K562 (cell line): ENCODE measurements around the gene PYGM. TPM values are rescaled to one million over a fixed set of nuclear protein-coding genes. Genes with fewer than 3 reads are reported as not detected.
A peak's percentile ranks its signal among the peaks of the same experiment; 100 is the strongest.

Experiments used
- ATAC-seq: fragments of 200-7000 bp; cut with Tn5 transposase; 3 replicates; pipeline ENCODE4 v1.9.1; 2020; ENCODE audit warnings: moderate library complexity
- BruUV-seq: library from RNA; stranded (reverse); fragments of 400-500 nt; replicated peaks from 2 replicates; lab custom pipeline; 2021; lab: Mats Ljungman, UMichigan
- CTCF ChIA-PET: fragments of 300-600 bp; formaldehyde crosslinking; extraction: SDS; loops from one replicate; lab custom pipeline; 2021; ENCODE audit warnings: low intra/inter-chr PET ratio; lab: Yijun Ruan, JAX
- POLR2A ChIA-PET: fragments of 300-600, 350-650 bp; sonication (Branson Sonifier 250); formaldehyde crosslinking; extraction: SDS; loops from one replicate; lab custom pipeline; 2021; ENCODE audit warnings: antibody characterized with exemption, inconsistent platforms; lab: Yijun Ruan, JAX
- DNase-seq, 4 experiments: peaks; one replicate each; pipeline versions ENCODE4 v3.0.0 to v3.0.0-alpha.2; 2011 to 2018; ENCODE audit warnings: low spot score in 3 of 4, mixed read lengths in 3 of 4; ENCODE audit errors: extremely low read depth in 1 of 4
- FAIRE-seq: peaks from 2 replicates; lab custom pipeline; 2011; peaks lifted over from hg19 to GRCh38; lab: Jason Lieb, UNC
- H2AFZ ChIP-seq: 2 replicates; pipeline ENCODE4 v1.6.0; 2011; ENCODE audit warnings: low read depth, low read length, control low read depth, inconsistent platforms
- H3K27ac ChIP-seq: fragments of 200-600 bp; 3 replicates; pipeline ENCODE4 v1.8.0; 2011; ENCODE audit warnings: low read depth, mild to moderate bottlenecking, control low read depth, inconsistent platforms, low read length, moderate library complexity, mixed read lengths; ENCODE audit errors: extremely low read depth
- H3K27me3 ChIP-seq, 2 experiments: fragments of 300-600 bp in 1 of 2; 2 replicates in 1 of 2; 3 replicates in 1 of 2; pipeline versions ENCODE4 v1.6.0 to v1.8.0; 2011; ENCODE audit warnings: inconsistent platforms in 2 of 2, low read length in 2 of 2, mild to moderate bottlenecking in 1 of 2, mixed read lengths in 1 of 2, moderate library complexity in 1 of 2; ENCODE audit not compliant: control insufficient read depth in 2 of 2, insufficient read depth in 2 of 2
- H3K36me3 ChIP-seq: fragments of 300-600 bp; 3 replicates; pipeline ENCODE4 v1.8.0; 2011; ENCODE audit warnings: mild to moderate bottlenecking, low read length, inconsistent platforms; ENCODE audit not compliant: control insufficient read depth, insufficient read depth
- H3K4me1 ChIP-seq, 2 experiments: fragments of 200-600 bp in 1 of 2; replicated peaks in 1 of 2; 2 replicates in 1 of 2; 3 replicates in 1 of 2; pipeline versions ENCODE4 v1.5.1 to v1.8.0; 2011; ENCODE audit warnings: inconsistent platforms in 2 of 2, low read length in 2 of 2, mild to moderate bottlenecking in 1 of 2, mixed read lengths in 1 of 2, moderate library complexity in 1 of 2; ENCODE audit not compliant: control insufficient read depth in 2 of 2, insufficient read depth in 2 of 2
- H3K4me2 ChIP-seq: 2 replicates; pipeline ENCODE4 v1.6.1; 2011; ENCODE audit warnings: low read length, control low read depth, inconsistent platforms, mixed read lengths; ENCODE audit not compliant: insufficient read depth
- H3K4me3 ChIP-seq: fragments of 200-600 bp; sonication (generic), shearing (Covaris generic); 2 replicates; pipeline ENCODE4 v1.5.1; 2016; ENCODE audit warnings: control low read depth, inconsistent platforms
- H3K79me2 ChIP-seq: fragments of 200-600 bp; 3 replicates; pipeline ENCODE4 v1.8.0; 2011; ENCODE audit warnings: low read length, inconsistent platforms; ENCODE audit not compliant: control insufficient read depth, insufficient read depth
- H3K9ac ChIP-seq, 2 experiments: 2 replicates each; pipeline versions ENCODE4 v1.6.0 to v1.6.1; 2011; ENCODE audit warnings: low read depth in 2 of 2, low read length in 2 of 2, control low read depth in 1 of 2, inconsistent platforms in 1 of 2, mild to moderate bottlenecking in 1 of 2, mixed read lengths in 1 of 2; ENCODE audit not compliant: insufficient read depth in 1 of 2
- H3K9me1 ChIP-seq: one replicate; pipeline ENCODE4 v1.6.0; 2011; ENCODE audit warnings: inconsistent platforms, mild to moderate bottlenecking, low read length, moderate library complexity; ENCODE audit not compliant: control insufficient read depth, insufficient read depth
- H3K9me3 ChIP-seq: replicated peaks from 2 replicates; pipeline ENCODE4 v1.5.1; 2011; ENCODE audit warnings: low read depth, low read length, inconsistent platforms; ENCODE audit not compliant: control insufficient read depth, insufficient read depth
- H4K20me1 ChIP-seq: replicated peaks from 2 replicates; pipeline ENCODE4 v1.6.1; 2011; ENCODE audit warnings: low read length, inconsistent platforms, mixed read lengths; ENCODE audit not compliant: control insufficient read depth, insufficient read depth
- CCNT2 ChIP-seq: IDR thresholded peaks from 2 replicates; pipeline ENCODE4 v1.6.1; 2011; ENCODE audit warnings: borderline replicate concordance, low read depth, mild to moderate bottlenecking, moderate library complexity, mixed read lengths, low read length; ENCODE audit not compliant: insufficient read length; ENCODE audit errors: extremely low read depth
- COPS2 ChIP-seq: fragments of 450-650 bp; conservative IDR thresholded peaks from 2 replicates; pipeline ENCODE4 v1.6.1; 2016; ENCODE audit warnings: mild to moderate bottlenecking, moderate library complexity
- ZNF57 ChIP-seq: fragments of 450-650 bp; formaldehyde crosslinking; IDR thresholded peaks from 2 replicates; pipeline ENCODE4 v1.4.0; 2020; ENCODE audit warnings: mild to moderate bottlenecking, moderate library complexity
- ZNF76 ChIP-seq: fragments of 250-450 bp; sonication (Bioruptor Pico); IDR thresholded peaks from 2 replicates; pipeline ENCODE4 v1.4.0; 2020; ENCODE audit warnings: mild to moderate bottlenecking, moderate library complexity, borderline replicate concordance
- WGBS: fragments of 100-300 bp; shearing (Covaris generic); methylation state at CpG from one replicate; pipeline ENCODE4 v1.1.6; 2016; ENCODE audit warnings: low coverage, mixed read lengths; ENCODE audit not compliant: insufficient coverage; ENCODE audit errors: missing lambda C conversion rate; 5-methylcytosine and 5-hydroxymethylcytosine counted together
- in situ Hi-C: fragments of 300-500 bp; cut with MboI; formaldehyde crosslinking; loops from 4 replicates; pipeline ENCODE4 v1.15.0; 2018; ENCODE audit warnings: inconsistent platforms, mixed read lengths
- intact Hi-C: fragments of 100-400 bp; cut with micrococcal nuclease; formaldehyde crosslinking; loops from 2 replicates; pipeline ENCODE4 v1.14.2; 2022
- polyA plus RNA-seq, 8 experiments: library from polyadenylated mRNA; depleted of rRNA in 4 of 8; stranded (reverse) in 5 of 8; unstranded in 3 of 8; fragments of >200 nt; fragmentation: Nextera tagmentation in 2 of 8; fragmentation: Illumina TruSeq in 1 of 8; extraction: Ambion mirVana in 2 of 8; extraction: Trizol in 1 of 8; gene quantifications; 2 replicates each; pipeline versions ENCODE4 v1.2.1 to v1.2.3, GENCODE V29; 2011 to 2014; ENCODE audit warnings: inconsistent platforms in 1 of 8, missing spikeins in 1 of 8
- total RNA-seq, 7 experiments: library from RNA; depleted of rRNA in 6 of 7; stranded (reverse); fragments of >200 nt in 6 of 7; fragmentation: Illumina TruSeq in 2 of 7; extraction: Trizol in 2 of 7; gene quantifications; 2 replicates each; pipeline versions ENCODE4 v1.2.1 to v1.2.3, GENCODE V29; 2011 to 2021; ENCODE audit warnings: low replicate concordance in 1 of 7
- TF ChIP-seq, protein P1 (sequence below), 3 experiments: IDR thresholded peaks in 2 of 3; conservative IDR thresholded peaks in 1 of 3; 2 replicates each; pipeline ENCODE4 v1.5.1; 2011 to 2012; ENCODE audit warnings: low read length in 3 of 3, mild to moderate bottlenecking in 3 of 3, control low read depth in 2 of 3, improper control_type of control experiment in 1 of 3, inconsistent platforms in 1 of 3, low read depth in 1 of 3, mixed read lengths in 1 of 3, moderate library complexity in 1 of 3; ENCODE audit not compliant: insufficient read depth in 2 of 3
- TF ChIP-seq, protein P2 (sequence below), 2 experiments: fragments of 450-650 bp; conservative IDR thresholded peaks; 2 replicates each; pipeline ENCODE4 v1.6.1; 2017; ENCODE audit warnings: mild to moderate bottlenecking in 2 of 2, moderate library complexity in 2 of 2

PYGM gene
- total and polyA plus RNA-seq, 9 of the 15 experiments (the other 6 are each of a cell fraction or from before 2014, with no cell fraction given) = 0.07 to 1.5 (median 0.68) TPM

- FAIRE-seq (no peak), ATAC-seq (no peak), DNase-seq (no peak)
- H3K4me3 ChIP-seq = no peak overlapping the region
- H4K20me1 ChIP-seq = no peaks in the 10 kb centered on the region; the same call in 1 of the 2 replicates
- BruUV-seq = no TSS peak
- intact Hi-C loops (loop anchor here (10.0 kb wide), 1 partner anchor 71 kb away; no protein-coding TSS in a partner anchor), in situ Hi-C loops (no loop called here)
- peak overlapping the region in 1 of 2 experiments; percentile 65; a peak in 1 of 4 replicates for H3K9ac ChIP-seq
- peaks cover 0 to 29% of the 10 kb centered on the region in 2 experiments; a peak in 4 of 5 replicates for H3K4me1 ChIP-seq
- no peak overlapping the region for H3K27ac ChIP-seq
- no peaks in the 10 kb centered on the region for H3K9me3 ChIP-seq
- CTCF ChIA-PET = no interaction called here
- peaks cover 0 to 4% of the 10 kb centered on the region in 2 experiments; a peak in 1 of 5 replicates for H3K27me3 ChIP-seq
- no peak overlapping the region for H2AFZ ChIP-seq
- POLR2A ChIA-PET = interaction anchor here (0.6 to 1.5 kb wide), 2 partner anchors 13 to 85 kb away, joined by 3 read pairs; no protein-coding TSS in a partner anchor
- no peaks in the 10 kb centered on the region for H3K79me2 ChIP-seq
- no peak overlapping the region for H3K4me2 ChIP-seq
- no peaks in the 10 kb centered on the region for H3K36me3 ChIP-seq
- no peak for TF ChIP-seq ZNF76 (CRISPR knock-in tag)
- TF ChIP-seq, protein P1, sequence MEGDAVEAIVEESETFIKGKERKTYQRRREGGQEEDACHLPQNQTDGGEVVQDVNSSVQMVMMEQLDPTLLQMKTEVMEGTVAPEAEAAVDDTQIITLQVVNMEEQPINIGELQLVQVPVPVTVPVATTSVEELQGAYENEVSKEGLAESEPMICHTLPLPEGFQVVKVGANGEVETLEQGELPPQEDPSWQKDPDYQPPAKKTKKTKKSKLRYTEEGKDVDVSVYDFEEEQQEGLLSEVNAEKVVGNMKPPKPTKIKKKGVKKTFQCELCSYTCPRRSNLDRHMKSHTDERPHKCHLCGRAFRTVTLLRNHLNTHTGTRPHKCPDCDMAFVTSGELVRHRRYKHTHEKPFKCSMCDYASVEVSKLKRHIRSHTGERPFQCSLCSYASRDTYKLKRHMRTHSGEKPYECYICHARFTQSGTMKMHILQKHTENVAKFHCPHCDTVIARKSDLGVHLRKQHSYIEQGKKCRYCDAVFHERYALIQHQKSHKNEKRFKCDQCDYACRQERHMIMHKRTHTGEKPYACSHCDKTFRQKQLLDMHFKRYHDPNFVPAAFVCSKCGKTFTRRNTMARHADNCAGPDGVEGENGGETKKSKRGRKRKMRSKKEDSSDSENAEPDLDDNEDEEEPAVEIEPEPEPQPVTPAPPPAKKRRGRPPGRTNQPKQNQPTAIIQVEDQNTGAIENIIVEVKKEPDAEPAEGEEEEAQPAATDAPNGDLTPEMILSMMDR (IDR thresholded peaks at IDR 0.05 in 2 of 3, conservative IDR thresholded peaks at IDR 0.05 in 1 of 3; ENCODE audit: insufficient read depth in 2 of 3, low read depth in 1 of 3, low read length in 3 of 3) = no peak
- TF ChIP-seq COPS2 = no peak
- TF ChIP-seq CCNT2 = no peak
- TF ChIP-seq ZNF57 (CRISPR knock-in tag) = no peak
- TF ChIP-seq, protein P2, sequence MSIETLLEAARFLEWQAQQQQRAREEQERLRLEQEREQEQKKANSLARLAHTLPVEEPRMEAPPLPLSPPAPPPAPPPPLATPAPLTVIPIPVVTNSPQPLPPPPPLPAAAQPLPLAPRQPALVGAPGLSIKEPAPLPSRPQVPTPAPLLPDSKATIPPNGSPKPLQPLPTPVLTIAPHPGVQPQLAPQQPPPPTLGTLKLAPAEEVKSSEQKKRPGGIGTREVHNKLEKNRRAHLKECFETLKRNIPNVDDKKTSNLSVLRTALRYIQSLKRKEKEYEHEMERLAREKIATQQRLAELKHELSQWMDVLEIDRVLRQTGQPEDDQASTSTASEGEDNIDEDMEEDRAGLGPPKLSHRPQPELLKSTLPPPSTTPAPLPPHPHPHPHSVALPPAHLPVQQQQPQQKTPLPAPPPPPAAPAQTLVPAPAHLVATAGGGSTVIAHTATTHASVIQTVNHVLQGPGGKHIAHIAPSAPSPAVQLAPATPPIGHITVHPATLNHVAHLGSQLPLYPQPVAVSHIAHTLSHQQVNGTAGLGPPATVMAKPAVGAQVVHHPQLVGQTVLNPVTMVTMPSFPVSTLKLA (conservative IDR thresholded peaks at IDR 0.05) = no peak
- WGBS = 6% methylated on average over 7 of the region's 9 CpGs
- H3K9me1 ChIP-seq = no peaks in the 10 kb centered on the region
Measured at GRCh38 chr11:64726211-64726641, 33.5 kb downstream of the PYGM start.
